K562 (cell line): Measurements from ENCODE around the gene ITGA1. TPM values are rescaled to one million over a fixed set of nuclear protein-coding genes. Genes with fewer than 3 reads are reported as not detected.

Experiments used
- ATAC-seq: fragments of 200-7000 bp; cut with Tn5 transposase; 3 replicates; pipeline ENCODE4 v1.9.1; 2020; ENCODE audit warnings: moderate library complexity
- BruUV-seq: library from RNA; stranded (reverse); fragments of 400-500 nt; replicated peaks from 2 replicates; lab custom pipeline; 2021; lab: Mats Ljungman, UMichigan
- CTCF ChIA-PET: fragments of 300-600 bp; formaldehyde crosslinking; extraction: SDS; loops from one replicate; lab custom pipeline; 2021; ENCODE audit warnings: low intra/inter-chr PET ratio; lab: Yijun Ruan, JAX
- POLR2A ChIA-PET: fragments of 300-600, 350-650 bp; sonication (Branson Sonifier 250); formaldehyde crosslinking; extraction: SDS; loops from one replicate; lab custom pipeline; 2021; ENCODE audit warnings: antibody characterized with exemption, inconsistent platforms; lab: Yijun Ruan, JAX
- DNase-seq, 4 experiments: peaks; one replicate each; pipeline versions ENCODE4 v3.0.0 to v3.0.0-alpha.2; 2011 to 2018; ENCODE audit warnings: low spot score in 3 of 4, mixed read lengths in 3 of 4; ENCODE audit errors: extremely low read depth in 1 of 4
- FAIRE-seq: peaks from 2 replicates; lab custom pipeline; 2011; peaks lifted over from hg19 to GRCh38; lab: Jason Lieb, UNC
- H2AFZ ChIP-seq: 2 replicates; pipeline ENCODE4 v1.6.0; 2011; ENCODE audit warnings: low read depth, low read length, control low read depth, inconsistent platforms
- H3K27ac ChIP-seq: fragments of 200-600 bp; 3 replicates; pipeline ENCODE4 v1.8.0; 2011; ENCODE audit warnings: low read depth, mild to moderate bottlenecking, control low read depth, inconsistent platforms, low read length, moderate library complexity, mixed read lengths; ENCODE audit errors: extremely low read depth
- H3K27me3 ChIP-seq, 2 experiments: fragments of 300-600 bp in 1 of 2; 2 replicates in 1 of 2; 3 replicates in 1 of 2; pipeline versions ENCODE4 v1.6.0 to v1.8.0; 2011; ENCODE audit warnings: inconsistent platforms in 2 of 2, low read length in 2 of 2, mild to moderate bottlenecking in 1 of 2, mixed read lengths in 1 of 2, moderate library complexity in 1 of 2; ENCODE audit not compliant: control insufficient read depth in 2 of 2, insufficient read depth in 2 of 2
- H3K36me3 ChIP-seq: fragments of 300-600 bp; 3 replicates; pipeline ENCODE4 v1.8.0; 2011; ENCODE audit warnings: mild to moderate bottlenecking, low read length, inconsistent platforms; ENCODE audit not compliant: control insufficient read depth, insufficient read depth
- H3K4me1 ChIP-seq, 2 experiments: fragments of 200-600 bp in 1 of 2; replicated peaks in 1 of 2; 2 replicates in 1 of 2; 3 replicates in 1 of 2; pipeline versions ENCODE4 v1.5.1 to v1.8.0; 2011; ENCODE audit warnings: inconsistent platforms in 2 of 2, low read length in 2 of 2, mild to moderate bottlenecking in 1 of 2, mixed read lengths in 1 of 2, moderate library complexity in 1 of 2; ENCODE audit not compliant: control insufficient read depth in 2 of 2, insufficient read depth in 2 of 2
- H3K4me2 ChIP-seq: 2 replicates; pipeline ENCODE4 v1.6.1; 2011; ENCODE audit warnings: low read length, control low read depth, inconsistent platforms, mixed read lengths; ENCODE audit not compliant: insufficient read depth
- H3K4me3 ChIP-seq: fragments of 200-600 bp; sonication (generic), shearing (Covaris generic); 2 replicates; pipeline ENCODE4 v1.5.1; 2016; ENCODE audit warnings: control low read depth, inconsistent platforms
- H3K79me2 ChIP-seq: fragments of 200-600 bp; 3 replicates; pipeline ENCODE4 v1.8.0; 2011; ENCODE audit warnings: low read length, inconsistent platforms; ENCODE audit not compliant: control insufficient read depth, insufficient read depth
- H3K9ac ChIP-seq, 2 experiments: 2 replicates each; pipeline versions ENCODE4 v1.6.0 to v1.6.1; 2011; ENCODE audit warnings: low read depth in 2 of 2, low read length in 2 of 2, control low read depth in 1 of 2, inconsistent platforms in 1 of 2, mild to moderate bottlenecking in 1 of 2, mixed read lengths in 1 of 2; ENCODE audit not compliant: insufficient read depth in 1 of 2
- H3K9me1 ChIP-seq: one replicate; pipeline ENCODE4 v1.6.0; 2011; ENCODE audit warnings: inconsistent platforms, mild to moderate bottlenecking, low read length, moderate library complexity; ENCODE audit not compliant: control insufficient read depth, insufficient read depth
- H3K9me3 ChIP-seq: replicated peaks from 2 replicates; pipeline ENCODE4 v1.5.1; 2011; ENCODE audit warnings: low read depth, low read length, inconsistent platforms; ENCODE audit not compliant: control insufficient read depth, insufficient read depth
- H4K20me1 ChIP-seq: replicated peaks from 2 replicates; pipeline ENCODE4 v1.6.1; 2011; ENCODE audit warnings: low read length, inconsistent platforms, mixed read lengths; ENCODE audit not compliant: control insufficient read depth, insufficient read depth
- CTCF ChIP-seq, 3 experiments: IDR thresholded peaks in 2 of 3; conservative IDR thresholded peaks in 1 of 3; 2 replicates each; pipeline ENCODE4 v1.5.1; 2011 to 2012; ENCODE audit warnings: low read length in 3 of 3, mild to moderate bottlenecking in 3 of 3, control low read depth in 2 of 3, improper control_type of control experiment in 1 of 3, inconsistent platforms in 1 of 3, low read depth in 1 of 3, mixed read lengths in 1 of 3, moderate library complexity in 1 of 3; ENCODE audit not compliant: insufficient read depth in 2 of 3
- EGR1 ChIP-seq: fragments of 450-650 bp; conservative IDR thresholded peaks from 2 replicates; pipeline ENCODE4 v1.6.1; 2017; ENCODE audit warnings: mild to moderate bottlenecking
- ERF ChIP-seq: fragments of 450-650 bp; formaldehyde crosslinking; IDR thresholded peaks from 2 replicates; pipeline ENCODE4 v1.4.0; 2020; ENCODE audit warnings: mild to moderate bottlenecking, mixed read lengths
- ETS2 ChIP-seq: IDR thresholded peaks from 2 replicates; pipeline ENCODE4 v1.6.1; 2016; ENCODE audit warnings: borderline replicate concordance, missing genetic modification characterization, mild to moderate bottlenecking, moderate library complexity, missing compliant biosample characterization; ENCODE audit not compliant: poor library complexity, severe bottlenecking
- HDAC6 ChIP-seq: IDR thresholded peaks from 2 replicates; pipeline ENCODE4 v1.6.1; 2012; ENCODE audit warnings: low read depth, mild to moderate bottlenecking, control low read depth, inconsistent platforms, low read length, moderate library complexity
- NCOR1 ChIP-seq: fragments of 450-650 bp; IDR thresholded peaks from 2 replicates; pipeline ENCODE4 v1.6.1; 2016; ENCODE audit warnings: mild to moderate bottlenecking, moderate library complexity
- RAD21 ChIP-seq, 2 experiments: fragments of 250-450 bp in 1 of 2; fragments of 450-650 bp in 1 of 2; sonication (Bioruptor Pico) in 1 of 2; formaldehyde crosslinking in 1 of 2; IDR thresholded peaks in 1 of 2; conservative IDR thresholded peaks in 1 of 2; 2 replicates each; pipeline versions ENCODE4 v1.4.0 to v1.8.0; 2020 to 2022; ENCODE audit warnings: mild to moderate bottlenecking in 2 of 2, moderate library complexity in 1 of 2
- RB1 ChIP-seq: fragments of 450-650 bp; IDR thresholded peaks from 2 replicates; pipeline ENCODE4 v1.6.1; 2017; ENCODE audit warnings: low read depth, mild to moderate bottlenecking
- XRCC5 ChIP-seq: fragments of 200-400 bp; formaldehyde crosslinking; IDR thresholded peaks from 2 replicates; pipeline ENCODE4 v1.6.1; 2017; ENCODE audit warnings: low read depth, mild to moderate bottlenecking, low read length
- ZNF140 ChIP-seq: fragments of 250-450 bp; sonication (Bioruptor Pico); IDR thresholded peaks from 2 replicates; pipeline ENCODE4 v1.8.0; 2021; ENCODE audit warnings: moderate library complexity, mild to moderate bottlenecking, inconsistent platforms
- ZNF561 ChIP-seq: fragments of 450-650 bp; formaldehyde crosslinking; conservative IDR thresholded peaks from 2 replicates; pipeline ENCODE4 v1.4.0; 2020; ENCODE audit warnings: mild to moderate bottlenecking, moderate library complexity
- WGBS: fragments of 100-300 bp; shearing (Covaris generic); methylation state at CpG from one replicate; pipeline ENCODE4 v1.1.6; 2016; ENCODE audit warnings: low coverage, mixed read lengths; ENCODE audit not compliant: insufficient coverage; ENCODE audit errors: missing lambda C conversion rate; 5-methylcytosine and 5-hydroxymethylcytosine counted together
- in situ Hi-C: fragments of 300-500 bp; cut with MboI; formaldehyde crosslinking; loops from 4 replicates; pipeline ENCODE4 v1.15.0; 2018; ENCODE audit warnings: inconsistent platforms, mixed read lengths
- intact Hi-C: fragments of 100-400 bp; cut with micrococcal nuclease; formaldehyde crosslinking; loops from 2 replicates; pipeline ENCODE4 v1.14.2; 2022
- polyA plus RNA-seq, 8 experiments: library from polyadenylated mRNA; depleted of rRNA in 4 of 8; stranded (reverse) in 5 of 8; unstranded in 3 of 8; fragments of >200 nt; fragmentation: Nextera tagmentation in 2 of 8; fragmentation: Illumina TruSeq in 1 of 8; extraction: Ambion mirVana in 2 of 8; extraction: Trizol in 1 of 8; gene quantifications; 2 replicates each; pipeline versions ENCODE4 v1.2.1 to v1.2.3, GENCODE V29; 2011 to 2014; ENCODE audit warnings: inconsistent platforms in 1 of 8, missing spikeins in 1 of 8
- total RNA-seq, 7 experiments: library from RNA; depleted of rRNA in 6 of 7; stranded (reverse); fragments of >200 nt in 6 of 7; fragmentation: Illumina TruSeq in 2 of 7; extraction: Trizol in 2 of 7; gene quantifications; 2 replicates each; pipeline versions ENCODE4 v1.2.1 to v1.2.3, GENCODE V29; 2011 to 2021; ENCODE audit warnings: low replicate concordance in 1 of 7

ITGA1 gene
- total and polyA plus RNA-seq, 9 of the 15 experiments (the other 6 are each of a cell fraction or from before 2014, with no cell fraction given), result 0.04 to 0.22 TPM; not detected in 7

DNA sequence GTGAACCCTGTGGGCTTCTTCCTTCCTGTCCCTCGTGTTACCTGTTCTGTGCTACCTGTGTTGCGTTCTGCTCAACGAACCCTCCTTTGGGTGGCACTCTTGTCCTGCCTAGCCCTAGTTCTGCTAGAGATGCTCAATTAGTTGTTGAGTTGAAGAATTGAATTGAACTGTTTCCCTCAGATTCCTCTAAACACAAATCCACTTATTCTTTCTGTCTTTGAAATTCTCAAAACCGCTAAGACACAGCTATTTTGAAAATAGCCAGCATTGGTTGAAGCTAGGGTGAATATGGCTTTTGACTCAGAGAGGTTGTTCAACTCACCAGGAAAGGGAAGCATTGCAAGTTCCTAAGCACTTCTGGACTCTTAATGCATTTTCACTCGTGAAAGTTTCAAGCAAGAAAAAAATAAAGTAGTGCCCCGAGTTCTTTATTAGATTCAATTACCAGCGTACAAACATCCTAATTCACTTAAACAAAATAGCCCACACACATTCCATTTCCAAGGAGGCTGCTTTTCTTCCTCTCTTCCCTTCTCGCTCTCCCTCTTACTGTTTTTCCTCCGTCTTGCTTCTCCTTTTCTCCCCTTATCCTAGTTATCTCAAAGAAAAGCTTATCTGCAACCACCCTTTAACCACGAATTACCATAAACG lies 642 bp upstream of the ITGA1 start:
- in situ Hi-C loops, result no loop called here
- BruUV-seq, result no TSS peak
- H3K9me3 ChIP-seq, result no peaks in the 10 kb centered on the region

More for the DNA sequence above, 642 bp upstream of the ITGA1 start:
- ATAC-seq (0 out of 3 replicates have a peak, but pooled peaks have one; percentile 58), DNase-seq (no peak), FAIRE-seq (no peak)
- Histone ChIP-seq H2AFZ (no peak overlapping the region), H3K27me3 (peaks cover 0 to 10% of the 10 kb centered on the region in 2 experiments; a peak in 2 of 5 replicates), H3K79me2 (no peaks in the 10 kb centered on the region), H3K4me3 (no peak overlapping the region), H3K9me1 (no peaks in the 10 kb centered on the region), H4K20me1 (no peaks in the 10 kb centered on the region), H3K9ac (no peak overlapping the region), H3K36me3 (no peaks in the 10 kb centered on the region), H3K27ac (no peak overlapping the region), H3K4me1 (peaks cover 0 to 9% of the 10 kb centered on the region in 2 experiments; a peak in 2 of 5 replicates), H3K4me2 (no peak overlapping the region)
- POLR2A ChIA-PET, result interaction anchor here (0.6 kb wide), 1 partner anchor 8 kb away, joined by 3 read pairs; no protein-coding TSS in a partner anchor
- CTCF ChIA-PET, result interaction anchor here (1.5 kb wide), 1 partner anchor 129 kb away, joined by 4 read pairs; no protein-coding TSS in a partner anchor
- intact Hi-C loops, result loop anchor here (1.0 kb wide), 1 partner anchor 128 kb away; no protein-coding TSS in a partner anchor
- no peak for TF ChIP-seq ZNF561 (CRISPR knock-in tag)
- TF ChIP-seq RAD21 (CRISPR knock-in tag; conservative IDR thresholded peaks at IDR 0.05 in 1 of 2, IDR thresholded peaks at IDR 0.05 in 1 of 2), result peak in 1 of 2 experiments; percentile 36; a peak in 2 of 4 replicates
- no peak for TF ChIP-seq XRCC5
- peak in 2 of 3 experiments; percentile 17 to 37; a peak in 3 of 6 replicates for TF ChIP-seq CTCF (IDR thresholded peaks at IDR 0.05 in 2 of 3, conservative IDR thresholded peaks at IDR 0.05 in 1 of 3; ENCODE audit: insufficient read depth in 2 of 3, low read depth in 1 of 3, low read length in 3 of 3)
- no peak for TF ChIP-seq ZNF140 (CRISPR knock-in tag)
- TF ChIP-seq RB1, result no peak
- TF ChIP-seq ETS2 (tag), result no peak
- no peak for TF ChIP-seq ERF (CRISPR knock-in tag)
- TF ChIP-seq HDAC6, result no peak
- TF ChIP-seq EGR1, result no peak
- TF ChIP-seq NCOR1, result no peak
- under 1% methylated on average over 7 of the region's 11 CpGs for WGBS
